ENCODE data around the gene ACTR6. TPM values are rescaled to one million over a fixed set of nuclear protein-coding genes. Genes with fewer than 3 reads are reported as not detected.

ACTR6 gene
- total and polyA plus RNA-seq, 2 donors (not counting 3 experiments of a cell fraction or from before 2014, with no cell fraction given) = 7.5 to 23.2 TPM

- Histone ChIP-seq H3K9ac (replicated peaks; ENCODE audit: extremely low read depth, insufficient read depth, low read length) (no peak overlapping the region), H3K27me3 (ENCODE audit: control insufficient read depth in 2 of 2, insufficient read depth in 2 of 2, low read length in 2 of 2) (no peaks in the 10 kb centered on the region), H3K4me2 (ENCODE audit: insufficient read depth, low read length) (no peak overlapping the region), H3K27ac (ENCODE audit: insufficient read depth, low read depth, low read length) (no peak overlapping the region), H2AFZ (ENCODE audit: low read depth, low read length) (no peak overlapping the region), H3K4me3 (replicated peaks in 1 of 3; ENCODE audit: insufficient read depth in 1 of 3, low read depth in 1 of 3, low read length in 3 of 3) (no peak overlapping the region), H3K36me3 (ENCODE audit: control insufficient read depth in 2 of 2, extremely low read depth in 1 of 2, insufficient read depth in 2 of 2, low read length in 2 of 2) (peaks cover 5 to 7% of the 10 kb centered on the region in 2 experiments), H3K79me2 (ENCODE audit: control insufficient read depth, insufficient read depth, low read length) (no peaks in the 10 kb centered on the region), H3K9me3 (replicated peaks; ENCODE audit: control insufficient read depth, insufficient read depth, low read length) (no peaks in the 10 kb centered on the region), H3K4me1 (ENCODE audit: control insufficient read depth, extremely low read depth, insufficient read depth, low read length) (no peaks in the 10 kb centered on the region), H3K9me1 (replicated peaks; ENCODE audit: control insufficient read depth, extremely low read depth, insufficient read depth, low read length) (no peaks in the 10 kb centered on the region), H4K20me1 (replicated peaks; ENCODE audit: control insufficient read depth, extremely low read depth, insufficient read depth, low read length) (no peaks in the 10 kb centered on the region)
- no peak for DNase-seq (ENCODE audit: low read depth, low spot score)
- BruUV-seq (replicated peaks) = no TSS peak
- ChIA-PET POLR2A (no interaction called here), CTCF (no interaction called here)
- TF ChIP-seq JUN (IDR thresholded peaks at IDR 0.05; ENCODE audit: borderline replicate concordance, insufficient read depth, insufficient read length, low read depth) = no peak
- no peak for TF ChIP-seq POLR2A (IDR thresholded peaks at IDR 0.05; ENCODE audit: low read depth, low read length)
- no peak for TF ChIP-seq FOS (IDR thresholded peaks at IDR 0.05; ENCODE audit: borderline replicate concordance, insufficient read depth, low read length)
- no peak for TF ChIP-seq CTCF (IDR thresholded peaks at IDR 0.05; ENCODE audit: extremely low read depth in 1 of 2, insufficient read depth in 1 of 2, low read depth in 1 of 2, low read length in 2 of 2)
- TF ChIP-seq POLR2AphosphoS5 (IDR thresholded peaks at IDR 0.05; ENCODE audit: insufficient read depth, low read depth, low read length) = no peak
- TF ChIP-seq GATA2 (IDR thresholded peaks at IDR 0.05; ENCODE audit: insufficient read depth, insufficient read length, low read depth, low read length) = no peak
- no peak for TF ChIP-seq MAX (IDR thresholded peaks at IDR 0.05; ENCODE audit: insufficient read depth, insufficient read length)
- TF ChIP-seq EZH2 (IDR thresholded peaks at IDR 0.05; ENCODE audit: borderline replicate concordance, low read depth, low read length, severe bottlenecking) = no peak
- TF ChIP-seq MYC (IDR thresholded peaks at IDR 0.05; ENCODE audit: low read depth, low read length) = no peak
- dilution Hi-C loops (cut with MboI; ENCODE audit: extremely low pct_ligation_motif_present, low sequenced_read_pairs) = no loop called here
- no peak for FAIRE-seq
- intact Hi-C loops (cut with micrococcal nuclease) = no loop called here
Measured at GRCh38 chr12:100215209-100215608, 14.6 kb downstream of the ACTR6 start.

Data from endothelial cell of umbilical vein (primary cell).